Measurements from ENCODE around the gene CLUH.

CLUH gene

GRCh38 chr17:2718150-2718938, 6.8 kb upstream of the CLUH start:
- TF ChIP-seq CTCF (IDR thresholded peaks at IDR 0.05): no peak
- no peak overlapping the region for H3K4me3 ChIP-seq (ENCODE audit: low read depth in 1 of 2, low read length in 1 of 2)
- no peaks in the 10 kb centered on the region for H3K9me3 ChIP-seq
- peaks cover 0 to 4% of the 10 kb centered on the region in 2 experiments for H3K4me1 ChIP-seq (ENCODE audit: control insufficient read depth in 1 of 2, insufficient read depth in 1 of 2, low read depth in 1 of 2, low read length in 1 of 2)
- no peaks in the 10 kb centered on the region for H3K36me3 ChIP-seq
- H3K27me3 ChIP-seq: peaks cover 22% of the 10 kb centered on the region
- no peak overlapping the region for H3K27ac ChIP-seq

GRCh38 chr17:2716649-2717048, 5.1 kb upstream of the CLUH start:
- peaks cover 6% of the 10 kb centered on the region for H3K27me3 ChIP-seq
- no peaks in the 10 kb centered on the region for H3K36me3 ChIP-seq
- TF ChIP-seq CTCF (IDR thresholded peaks at IDR 0.05): no peak
- peaks cover 12 to 13% of the 10 kb centered on the region in 2 experiments for H3K4me1 ChIP-seq (ENCODE audit: control insufficient read depth in 1 of 2, insufficient read depth in 1 of 2, low read depth in 1 of 2, low read length in 1 of 2)
- H3K9me3 ChIP-seq: no peaks in the 10 kb centered on the region
- no peak overlapping the region for H3K27ac ChIP-seq
- no peak overlapping the region for H3K4me3 ChIP-seq (ENCODE audit: low read depth in 1 of 2, low read length in 1 of 2)

GRCh38 chr17:2713881-2714280, 2.3 kb upstream of the CLUH start:
- no peak for TF ChIP-seq CTCF (IDR thresholded peaks at IDR 0.05)
- H3K9me3 ChIP-seq: no peaks in the 10 kb centered on the region
- H3K4me3 ChIP-seq (ENCODE audit: low read depth in 1 of 2, low read length in 1 of 2): no peak overlapping the region
- H3K36me3 ChIP-seq: no peaks in the 10 kb centered on the region
- H3K4me1 ChIP-seq (ENCODE audit: control insufficient read depth in 1 of 2, insufficient read depth in 1 of 2, low read depth in 1 of 2, low read length in 1 of 2): peaks cover 26% of the 10 kb centered on the region in 2 experiments
- H3K27me3 ChIP-seq: no peaks in the 10 kb centered on the region
- no peak overlapping the region for H3K27ac ChIP-seq

- Histone ChIP-seq H3K4me1 (ENCODE audit: control insufficient read depth in 1 of 2, insufficient read depth in 1 of 2, low read depth in 1 of 2, low read length in 1 of 2) (peaks cover 26% of the 10 kb centered on the region in 2 experiments), H3K4me3 (ENCODE audit: low read depth in 1 of 2, low read length in 1 of 2) (peak overlapping the region; percentile 75 to 86), H3K27ac (peak overlapping the region; percentile 71), H3K9me3 (no peaks in the 10 kb centered on the region), H3K27me3 (no peaks in the 10 kb centered on the region), H3K36me3 (no peaks in the 10 kb centered on the region)
- no peak for TF ChIP-seq CTCF (IDR thresholded peaks at IDR 0.05)
Observed at GRCh38 chr17:2712300-2713043, 908 bp upstream of the CLUH start.

GRCh38 chr17:2710803-2711607, 559 bp downstream of the CLUH start:
- peak overlapping the region; percentile 75 to 86 for H3K4me3 ChIP-seq (ENCODE audit: low read depth in 1 of 2, low read length in 1 of 2)
- no peaks in the 10 kb centered on the region for H3K27me3 ChIP-seq
- peaks cover 23 to 26% of the 10 kb centered on the region in 2 experiments for H3K4me1 ChIP-seq (ENCODE audit: control insufficient read depth in 1 of 2, insufficient read depth in 1 of 2, low read depth in 1 of 2, low read length in 1 of 2)
- no peaks in the 10 kb centered on the region for H3K36me3 ChIP-seq
- TF ChIP-seq CTCF (IDR thresholded peaks at IDR 0.05): no peak
- no peaks in the 10 kb centered on the region for H3K9me3 ChIP-seq
- H3K27ac ChIP-seq: peak overlapping the region; percentile 71
